Muscle layer of colon (tissue), 2 donors: ENCODE results near the gene MYLK.
A peak's percentile ranks its signal among the peaks of the same experiment; 100 is the strongest.

Experiments used
- H3K27ac ChIP-seq: one replicate; pipeline ENCODE4 v1.7.0; 2013; ENCODE audit warnings: low read depth, mild to moderate bottlenecking, low read length, moderate library complexity
- H3K27me3 ChIP-seq, 2 donors: one replicate each; pipeline ENCODE4 v1.7.0; 2013; ENCODE audit warnings: low read length in 2 of 2, mild to moderate bottlenecking in 2 of 2; ENCODE audit not compliant: insufficient read depth in 2 of 2, control insufficient read depth in 1 of 2
- H3K36me3 ChIP-seq: one replicate; pipeline ENCODE4 v1.7.0; 2013; ENCODE audit warnings: mild to moderate bottlenecking, low read length; ENCODE audit not compliant: insufficient read depth
- H3K4me1 ChIP-seq: one replicate; pipeline ENCODE4 v1.7.0; 2013; ENCODE audit warnings: mild to moderate bottlenecking, low read length; ENCODE audit not compliant: insufficient read depth
- H3K4me3 ChIP-seq, 2 donors: one replicate each; pipeline ENCODE4 v1.7.0; 2013; ENCODE audit warnings: low read length in 2 of 2, low read depth in 1 of 2, mild to moderate bottlenecking in 1 of 2, moderate library complexity in 1 of 2
- H3K9ac ChIP-seq: one replicate; pipeline ENCODE4 v1.7.0; 2013; ENCODE audit warnings: low read length
- H3K9me3 ChIP-seq: one replicate; pipeline ENCODE4 v1.7.0; 2013; ENCODE audit warnings: mild to moderate bottlenecking, low read length
- donor health status: abdominal sarcoma.
- donor health status: Adenocarcinoma of cecum.

MYLK gene

GRCh38 chr3:123679712-123680386 is 204.3 kb downstream of the MYLK start:
- H3K27ac ChIP-seq, result peak overlapping the region; percentile 77
- H3K9me3 ChIP-seq, result no peaks in the 10 kb centered on the region
- H3K4me1 ChIP-seq, result peaks cover 92% of the 10 kb centered on the region
- H3K4me3 ChIP-seq, result peak overlapping the region in 1 of 2 donors; percentile 41
- peaks cover 83% of the 10 kb centered on the region for H3K36me3 ChIP-seq
- peak overlapping the region; percentile 40 for H3K9ac ChIP-seq
- no peaks in the 10 kb centered on the region for H3K27me3 ChIP-seq

- H3K9ac ChIP-seq, result peak overlapping the region; percentile 23
- no peaks in the 10 kb centered on the region for H3K27me3 ChIP-seq
- H3K4me1 ChIP-seq, result peaks cover 92% of the 10 kb centered on the region
- peak overlapping the region in 1 of 2 donors; percentile 42 for H3K4me3 ChIP-seq
- peaks cover 76% of the 10 kb centered on the region for H3K36me3 ChIP-seq
- H3K9me3 ChIP-seq, result no peaks in the 10 kb centered on the region
- H3K27ac ChIP-seq, result peak overlapping the region; percentile 74
Measured at GRCh38 chr3:123678108-123678511, 206.0 kb downstream of the MYLK start.

GRCh38 chr3:123672429-123673146 is 211.5 kb downstream of the MYLK start:
- no peaks in the 10 kb centered on the region for H3K27me3 ChIP-seq
- H3K36me3 ChIP-seq, result peaks cover 63% of the 10 kb centered on the region
- no peaks in the 10 kb centered on the region for H3K9me3 ChIP-seq
- peak overlapping the region; percentile 61 for H3K27ac ChIP-seq
- H3K9ac ChIP-seq, result peak overlapping the region; percentile 6
- H3K4me1 ChIP-seq, result peaks cover 83% of the 10 kb centered on the region
- H3K4me3 ChIP-seq, result no peak overlapping the region

- Histone ChIP-seq H3K9ac (no peak overlapping the region), H3K27ac (peak overlapping the region; percentile 61), H3K36me3 (peaks cover 65% of the 10 kb centered on the region), H3K27me3 (no peaks in the 10 kb centered on the region), H3K9me3 (no peaks in the 10 kb centered on the region), H3K4me3 (no peak overlapping the region), H3K4me1 (peaks cover 77% of the 10 kb centered on the region)
Measured at GRCh38 chr3:123670743-123671142, 213.4 kb downstream of the MYLK start.

GRCh38 chr3:123668906-123669305 is 215.2 kb downstream of the MYLK start:
- no peak overlapping the region for H3K27ac ChIP-seq
- H3K27me3 ChIP-seq, result no peaks in the 10 kb centered on the region
- peak overlapping the region; percentile 17 for H3K9ac ChIP-seq
- peaks cover 71% of the 10 kb centered on the region for H3K4me1 ChIP-seq
- H3K9me3 ChIP-seq, result no peaks in the 10 kb centered on the region
- H3K36me3 ChIP-seq, result peaks cover 64% of the 10 kb centered on the region
- no peak overlapping the region for H3K4me3 ChIP-seq

GRCh38 chr3:123667784-123668183 is 216.3 kb downstream of the MYLK start:
- peaks cover 75% of the 10 kb centered on the region for H3K36me3 ChIP-seq
- H3K4me1 ChIP-seq, result peaks cover 66% of the 10 kb centered on the region
- no peak overlapping the region for H3K27ac ChIP-seq
- H3K9ac ChIP-seq, result no peak overlapping the region
- no peaks in the 10 kb centered on the region for H3K27me3 ChIP-seq
- H3K4me3 ChIP-seq, result no peak overlapping the region
- no peaks in the 10 kb centered on the region for H3K9me3 ChIP-seq

GRCh38 chr3:123664753-123665152 is 219.4 kb downstream of the MYLK start:
- H3K4me3 ChIP-seq, result no peak overlapping the region
- H3K9ac ChIP-seq, result no peak overlapping the region
- peak overlapping the region; percentile 41 for H3K27ac ChIP-seq
- no peaks in the 10 kb centered on the region for H3K9me3 ChIP-seq
- H3K27me3 ChIP-seq, result no peaks in the 10 kb centered on the region
- H3K4me1 ChIP-seq, result peaks cover 80% of the 10 kb centered on the region
- H3K36me3 ChIP-seq, result peaks cover 72% of the 10 kb centered on the region

- H3K27ac ChIP-seq, result peak overlapping the region; percentile 87
- peaks cover 73% of the 10 kb centered on the region for H3K36me3 ChIP-seq
- H3K4me3 ChIP-seq, result no peak overlapping the region
- no peaks in the 10 kb centered on the region for H3K9me3 ChIP-seq
- no peaks in the 10 kb centered on the region for H3K27me3 ChIP-seq
- H3K9ac ChIP-seq, result no peak overlapping the region
- peaks cover 81% of the 10 kb centered on the region for H3K4me1 ChIP-seq
Measured at GRCh38 chr3:123663977-123664376, 220.2 kb downstream of the MYLK start.

GRCh38 chr3:123661973-123662372 is 222.2 kb downstream of the MYLK start:
- Histone ChIP-seq H3K4me1 (peaks cover 86% of the 10 kb centered on the region), H3K4me3 (no peak overlapping the region), H3K27me3 (no peaks in the 10 kb centered on the region), H3K36me3 (peaks cover 80% of the 10 kb centered on the region), H3K27ac (peak overlapping the region; percentile 87), H3K9ac (peak overlapping the region; percentile 60), H3K9me3 (no peaks in the 10 kb centered on the region)

- Histone ChIP-seq H3K27me3 (no peaks in the 10 kb centered on the region), H3K4me3 (no peak overlapping the region), H3K27ac (peak overlapping the region; percentile 89), H3K4me1 (peaks cover 89% of the 10 kb centered on the region), H3K36me3 (peaks cover 80% of the 10 kb centered on the region), H3K9me3 (no peaks in the 10 kb centered on the region), H3K9ac (no peak overlapping the region)
Measured at GRCh38 chr3:123660900-123661299, 223.2 kb downstream of the MYLK start.

- H3K9me3 ChIP-seq, result no peaks in the 10 kb centered on the region
- no peak overlapping the region for H3K4me3 ChIP-seq
- no peaks in the 10 kb centered on the region for H3K27me3 ChIP-seq
- peak overlapping the region; percentile 89 for H3K27ac ChIP-seq
- H3K4me1 ChIP-seq, result peaks cover 90% of the 10 kb centered on the region
- H3K9ac ChIP-seq, result no peak overlapping the region
- peaks cover 80% of the 10 kb centered on the region for H3K36me3 ChIP-seq
Measured at GRCh38 chr3:123660141-123660675, 223.9 kb downstream of the MYLK start.
